ENCODE measurements around the gene AKR7A2.

Gene AKR7A2

DNA sequence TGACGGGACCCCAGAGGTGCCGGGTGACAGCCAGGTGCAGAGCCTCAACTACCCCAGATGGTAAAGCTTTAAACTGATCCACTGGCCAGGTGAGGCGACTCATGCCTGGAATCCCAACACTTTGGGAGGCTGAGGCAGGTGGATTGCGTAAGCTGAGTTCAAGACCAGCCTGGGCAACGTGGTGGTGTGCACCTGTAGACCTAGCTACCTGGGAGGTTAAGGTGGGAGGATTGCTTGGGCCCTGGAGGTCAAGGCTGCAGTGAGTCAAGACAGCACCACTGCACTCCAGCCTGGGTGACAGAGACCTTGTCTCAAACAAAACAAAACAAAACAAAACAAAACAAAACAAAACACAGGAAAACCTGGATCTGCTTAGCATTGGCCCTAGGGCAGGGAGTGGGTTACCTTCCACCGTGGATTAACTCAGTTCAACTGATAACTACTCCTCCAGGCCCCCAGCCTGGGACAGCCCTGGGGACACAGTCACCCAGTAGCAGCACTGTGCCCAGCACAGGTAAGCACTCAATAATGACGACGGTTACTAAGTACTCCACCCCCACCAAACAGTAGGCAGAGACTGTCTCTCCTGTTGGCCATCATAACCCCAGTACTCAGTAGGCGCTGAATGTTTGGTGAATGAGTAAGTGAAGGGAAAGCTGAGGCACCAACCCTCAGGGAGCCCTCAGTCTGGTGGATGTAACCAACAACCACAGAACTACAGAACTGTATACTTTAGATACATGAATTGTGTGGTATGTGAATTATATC is 21.8 kb upstream of the AKR7A2 start:
- Mint-ChIP-seq H3K36me3 (ENCODE audit: low read depth) (peaks cover 4% of the 10 kb centered on the region), H3K9me3 (no peaks in the 10 kb centered on the region), H3K4me3 (no peak overlapping the region), H3K27me3 (ENCODE audit: low read depth) (no peaks in the 10 kb centered on the region), H3K4me1 (no peaks in the 10 kb centered on the region), H3K27ac (no peak overlapping the region)
- TF ChIP-seq CTCF (IDR thresholded peaks at IDR 0.05; ENCODE audit: unreplicated experiment in 3 of 3): no peak

GRCh38 chr1:19332832-19333231 is 20.9 kb upstream of the AKR7A2 start:
- Mint-ChIP-seq H3K27ac (no peak overlapping the region), H3K9me3 (no peaks in the 10 kb centered on the region), H3K36me3 (ENCODE audit: low read depth) (peaks cover 7% of the 10 kb centered on the region), H3K27me3 (ENCODE audit: low read depth) (no peaks in the 10 kb centered on the region), H3K4me3 (no peak overlapping the region), H3K4me1 (no peaks in the 10 kb centered on the region)
- TF ChIP-seq CTCF (IDR thresholded peaks at IDR 0.05; ENCODE audit: unreplicated experiment in 3 of 3): no peak

- TF ChIP-seq CTCF (IDR thresholded peaks at IDR 0.05; ENCODE audit: unreplicated experiment in 3 of 3): no peak
- Mint-ChIP-seq H3K27me3 (ENCODE audit: low read depth) (no peaks in the 10 kb centered on the region), H3K4me3 (no peak overlapping the region), H3K4me1 (no peaks in the 10 kb centered on the region), H3K27ac (no peak overlapping the region), H3K36me3 (ENCODE audit: low read depth) (peaks cover 12% of the 10 kb centered on the region), H3K9me3 (no peaks in the 10 kb centered on the region)
Observed at GRCh38 chr1:19331262-19331878, 19.4 kb upstream of the AKR7A2 start.

GRCh38 chr1:19330449-19331135 is 18.6 kb upstream of the AKR7A2 start:
- Mint-ChIP-seq H3K4me1 (no peaks in the 10 kb centered on the region), H3K27ac (no peak overlapping the region), H3K4me3 (no peak overlapping the region), H3K27me3 (ENCODE audit: low read depth) (no peaks in the 10 kb centered on the region), H3K36me3 (ENCODE audit: low read depth) (peaks cover 12% of the 10 kb centered on the region), H3K9me3 (no peaks in the 10 kb centered on the region)
- no peak for TF ChIP-seq CTCF (IDR thresholded peaks at IDR 0.05; ENCODE audit: unreplicated experiment in 3 of 3)

DNA sequence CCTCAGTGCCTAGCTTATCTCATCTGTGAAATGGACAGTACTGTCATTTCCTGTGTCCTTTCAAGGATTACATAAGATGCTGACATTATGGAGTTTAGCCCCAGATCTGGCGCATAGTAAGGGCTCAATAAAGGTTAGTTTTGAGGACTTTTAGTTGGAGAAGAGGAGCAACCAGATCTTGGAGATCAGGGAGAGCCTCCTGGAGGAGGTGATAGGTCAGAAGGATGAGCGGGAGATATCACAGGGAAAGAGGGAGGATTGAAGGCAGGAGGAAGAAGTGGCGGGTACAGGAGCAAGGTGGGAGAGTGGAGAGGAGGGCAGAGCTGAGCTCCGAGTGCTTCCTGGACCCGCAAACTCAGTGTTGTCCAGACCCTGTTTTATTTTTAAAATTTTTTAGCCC is 17.7 kb upstream of the AKR7A2 start:
- peaks cover 12% of the 10 kb centered on the region for H3K36me3 Mint-ChIP-seq (ENCODE audit: low read depth)
- TF ChIP-seq CTCF (IDR thresholded peaks at IDR 0.05; ENCODE audit: unreplicated experiment in 3 of 3): no peak
- no peaks in the 10 kb centered on the region for H3K4me1 Mint-ChIP-seq
- no peaks in the 10 kb centered on the region for H3K27me3 Mint-ChIP-seq (ENCODE audit: low read depth)
- H3K27ac Mint-ChIP-seq: no peak overlapping the region
- H3K4me3 Mint-ChIP-seq: no peak overlapping the region
- H3K9me3 Mint-ChIP-seq: no peaks in the 10 kb centered on the region
